ENCODE measurements around the gene COG1. TPM values are rescaled to one million over a fixed set of nuclear protein-coding genes. Genes with fewer than 3 reads are reported as not detected.

COG1 gene
- total and polyA plus RNA-seq, 4 donors: 6.9 to 16.5 (median 12.0) TPM

- no peak for TF ChIP-seq JUND (IDR thresholded peaks at IDR 0.05)
- TF ChIP-seq CTCF (IDR thresholded peaks at IDR 0.05; ENCODE audit: low read depth, low read length, missing input control): peak; percentile 51
- TF ChIP-seq RAD21 (IDR thresholded peaks at IDR 0.05): peak; percentile 79 to 88
- no peak overlapping the region for H3K27ac ChIP-seq (ENCODE audit: low read depth in 1 of 2, low read length in 2 of 2)
- no peaks in the 10 kb centered on the region for H3K27me3 ChIP-seq (ENCODE audit: control insufficient read depth in 4 of 4, insufficient read depth in 4 of 4, low read length in 3 of 4)
- no peak overlapping the region for H3K9ac ChIP-seq (ENCODE audit: low read depth in 1 of 2, low read length in 2 of 2)
- H3K4me3 ChIP-seq (ENCODE audit: low read depth in 1 of 3, low read length in 3 of 3): no peak overlapping the region
- peaks cover 0 to 20% (median 13%) of the 10 kb centered on the region in 4 donors for H3K4me1 ChIP-seq (ENCODE audit: control insufficient read depth in 4 of 4, insufficient read depth in 4 of 4, low read length in 3 of 4)
- DNase-seq (ENCODE audit: low spot score): no peak
- 75% methylated on average over 6 of the region's 6 CpGs for WGBS
- H3K36me3 ChIP-seq (ENCODE audit: control insufficient read depth in 4 of 4, insufficient read depth in 3 of 4, low read depth in 1 of 4, low read length in 3 of 4): no peaks in the 10 kb centered on the region
- H3K9me3 ChIP-seq (ENCODE audit: control insufficient read depth in 4 of 4, low read length in 3 of 4): no peaks in the 10 kb centered on the region
Observed at GRCh38 chr17:73189417-73190099, 3.3 kb upstream of the COG1 start.

DNA sequence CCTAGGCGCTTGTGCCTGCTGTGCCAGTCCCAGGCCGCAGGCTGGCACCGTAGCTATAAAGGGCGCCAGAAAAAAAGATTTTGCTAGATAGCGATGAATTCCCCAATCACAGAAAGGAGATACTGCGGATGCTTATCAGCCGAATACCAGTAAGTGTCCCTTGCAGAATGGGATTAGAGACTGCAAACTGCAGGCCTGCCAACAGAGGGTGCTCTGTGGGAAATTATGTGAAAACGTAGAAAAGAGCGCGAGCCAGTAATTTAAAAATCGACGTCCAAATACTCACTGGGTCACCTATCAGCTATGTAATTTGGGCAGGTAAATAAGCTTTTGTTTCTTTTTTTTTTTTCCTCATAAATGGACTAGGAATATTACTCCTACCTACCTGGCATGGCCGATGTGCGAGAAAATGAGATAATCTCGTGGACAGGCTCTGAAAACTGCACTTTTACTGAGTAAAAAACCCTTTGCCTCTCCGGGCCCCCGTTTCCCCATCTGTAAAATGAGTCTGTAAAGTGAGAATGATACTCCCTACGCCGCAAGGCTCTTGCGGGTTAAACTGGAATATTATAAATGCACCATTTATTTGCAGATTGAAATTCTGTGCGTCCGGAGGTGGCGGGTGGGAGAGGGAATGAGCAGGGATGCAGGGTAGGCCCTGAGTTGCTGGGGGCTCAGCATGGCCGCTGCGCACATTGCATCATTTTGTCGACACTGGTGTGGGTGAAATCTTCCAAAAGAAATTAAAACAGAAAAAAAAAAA lies 1.2 kb upstream of the COG1 start:
- peaks cover 0 to 1% (median under 1%) of the 10 kb centered on the region in 4 donors for H3K36me3 ChIP-seq (ENCODE audit: control insufficient read depth in 4 of 4, insufficient read depth in 3 of 4, low read depth in 1 of 4, low read length in 3 of 4)
- DNase-seq (ENCODE audit: low spot score): peak; percentile 80
- WGBS: 4% methylated on average over 26 of the region's 26 CpGs
- H3K27ac ChIP-seq (ENCODE audit: low read depth in 1 of 2, low read length in 2 of 2): peak overlapping the region; percentile 87 to 92
- no peaks in the 10 kb centered on the region for H3K27me3 ChIP-seq (ENCODE audit: control insufficient read depth in 4 of 4, insufficient read depth in 4 of 4, low read length in 3 of 4)
- H3K9me3 ChIP-seq (ENCODE audit: control insufficient read depth in 4 of 4, low read length in 3 of 4): no peaks in the 10 kb centered on the region
- TF ChIP-seq RAD21 (IDR thresholded peaks at IDR 0.05): peak; percentile 81 to 83
- TF ChIP-seq TAF1 (conservative IDR thresholded peaks at IDR 0.05): no peak
- TF ChIP-seq YY1 (IDR thresholded peaks at IDR 0.05): peak; percentile 25
- peak; percentile 85 for TF ChIP-seq CTCF (IDR thresholded peaks at IDR 0.05; ENCODE audit: low read depth, low read length, missing input control)
- TF ChIP-seq NR2F2 (IDR thresholded peaks at IDR 0.05): no peak
- TF ChIP-seq, protein P1, sequence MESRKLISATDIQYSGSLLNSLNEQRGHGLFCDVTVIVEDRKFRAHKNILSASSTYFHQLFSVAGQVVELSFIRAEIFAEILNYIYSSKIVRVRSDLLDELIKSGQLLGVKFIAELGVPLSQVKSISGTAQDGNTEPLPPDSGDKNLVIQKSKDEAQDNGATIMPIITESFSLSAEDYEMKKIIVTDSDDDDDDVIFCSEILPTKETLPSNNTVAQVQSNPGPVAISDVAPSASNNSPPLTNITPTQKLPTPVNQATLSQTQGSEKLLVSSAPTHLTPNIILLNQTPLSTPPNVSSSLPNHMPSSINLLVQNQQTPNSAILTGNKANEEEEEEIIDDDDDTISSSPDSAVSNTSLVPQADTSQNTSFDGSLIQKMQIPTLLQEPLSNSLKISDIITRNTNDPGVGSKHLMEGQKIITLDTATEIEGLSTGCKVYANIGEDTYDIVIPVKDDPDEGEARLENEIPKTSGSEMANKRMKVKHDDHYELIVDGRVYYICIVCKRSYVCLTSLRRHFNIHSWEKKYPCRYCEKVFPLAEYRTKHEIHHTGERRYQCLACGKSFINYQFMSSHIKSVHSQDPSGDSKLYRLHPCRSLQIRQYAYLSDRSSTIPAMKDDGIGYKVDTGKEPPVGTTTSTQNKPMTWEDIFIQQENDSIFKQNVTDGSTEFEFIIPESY (IDR thresholded peaks at IDR 0.05): no peak
- no peak for TF ChIP-seq JUND (IDR thresholded peaks at IDR 0.05)
- peaks cover 0 to 22% (median 15%) of the 10 kb centered on the region in 4 donors for H3K4me1 ChIP-seq (ENCODE audit: control insufficient read depth in 4 of 4, insufficient read depth in 4 of 4, low read length in 3 of 4)
- H3K4me3 ChIP-seq (ENCODE audit: low read depth in 1 of 3, low read length in 3 of 3): peak overlapping the region; percentile 80 to 94 (median 80)
- peak overlapping the region in 1 of 2 donors; percentile 14 for H3K9ac ChIP-seq (ENCODE audit: low read depth in 1 of 2, low read length in 2 of 2)

Measured in liver (tissue), 9 donors.